Neural crest cell (in vitro differentiated cells): ENCODE measurements around the gene JAML. TPM values are rescaled to one million over a fixed set of nuclear protein-coding genes. Genes with fewer than 3 reads are reported as not detected.

Source experiments
- DNase-seq: peaks from one replicate; pipeline ENCODE4 v3.0.0; 2021; ENCODE audit warnings: low read depth, mixed read lengths, low spot score
- H3K27ac Mint-ChIP-seq: one replicate; pipeline ENCODE4 v1.8.0; 2021; ENCODE audit warnings: mild to moderate bottlenecking, mixed read lengths; ENCODE audit not compliant: unreplicated experiment
- H3K27me3 Mint-ChIP-seq: 2 replicates; pipeline ENCODE4 v1.8.0; 2021; ENCODE audit warnings: low read depth, mild to moderate bottlenecking, mixed read lengths
- H3K36me3 Mint-ChIP-seq: 2 replicates; pipeline ENCODE4 v1.8.0; 2021; ENCODE audit warnings: low read depth, mild to moderate bottlenecking, mixed read lengths
- H3K4me1 Mint-ChIP-seq: 2 replicates; pipeline ENCODE4 v1.8.0; 2021; ENCODE audit warnings: mixed read lengths
- H3K4me3 Mint-ChIP-seq: one replicate; pipeline ENCODE4 v1.8.0; 2021; ENCODE audit warnings: mild to moderate bottlenecking, mixed read lengths
- H3K9me3 Mint-ChIP-seq: 2 replicates; pipeline ENCODE4 v1.8.0; 2021; ENCODE audit warnings: mixed read lengths
- CTCF ChIP-seq: fragments of 200-600 bp; sonication (generic); conservative IDR thresholded peaks from 2 replicates; pipeline ENCODE4 v1.5.0; 2021; ENCODE audit warnings: antibody characterized with exemption, mild to moderate bottlenecking
- total RNA-seq: library from RNA; stranded (reverse); gene quantifications from 2 replicates; pipeline ENCODE4 v1.2.1, GENCODE V29; 2021

Gene JAML
- total RNA-seq, 1 donor from 2014 or later: not detected

DNA sequence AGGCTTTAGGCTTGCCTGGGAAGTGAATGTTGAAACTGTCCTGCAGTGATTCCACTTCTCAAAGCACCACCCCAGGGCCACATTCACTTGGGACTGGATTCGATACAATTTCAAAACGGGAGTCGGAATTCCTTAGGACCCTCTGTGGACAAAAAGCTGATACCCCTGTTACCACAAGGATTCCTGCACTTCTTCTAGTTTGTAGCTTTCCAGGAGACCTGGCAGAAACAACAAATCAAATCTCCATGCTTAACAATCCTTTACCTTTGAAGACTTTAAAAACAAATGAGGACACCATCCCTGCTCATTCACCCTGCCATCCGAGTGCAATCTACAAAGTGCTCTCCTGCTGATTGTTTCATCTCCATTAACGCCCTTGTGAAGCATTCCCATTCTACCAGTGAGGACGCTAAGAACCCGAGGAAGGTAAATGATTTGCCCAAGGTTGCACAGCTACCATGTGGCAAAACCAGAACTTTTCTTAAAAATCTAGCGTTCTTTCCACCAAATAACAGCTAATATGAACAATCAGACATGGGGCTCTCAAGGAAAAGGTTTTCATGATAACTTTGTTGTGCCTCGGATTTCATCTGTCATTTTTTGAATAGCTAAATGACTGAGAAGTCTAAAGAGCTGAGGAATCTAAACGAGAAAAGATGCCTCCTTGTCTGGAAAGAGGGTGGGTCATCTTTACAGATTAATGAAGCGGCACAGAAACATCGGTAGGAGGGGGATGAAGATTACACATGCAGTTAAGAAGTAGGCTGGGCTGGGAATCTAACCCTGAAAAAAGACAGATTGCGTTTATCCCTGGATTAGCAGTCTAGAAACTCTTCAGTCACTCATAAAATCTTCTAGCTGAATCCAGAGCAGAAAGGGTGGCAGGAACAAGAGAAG lies 40.0 kb upstream of the JAML start:
- no peaks in the 10 kb centered on the region for H3K36me3 Mint-ChIP-seq
- no peak overlapping the region for H3K27ac Mint-ChIP-seq

DNA sequence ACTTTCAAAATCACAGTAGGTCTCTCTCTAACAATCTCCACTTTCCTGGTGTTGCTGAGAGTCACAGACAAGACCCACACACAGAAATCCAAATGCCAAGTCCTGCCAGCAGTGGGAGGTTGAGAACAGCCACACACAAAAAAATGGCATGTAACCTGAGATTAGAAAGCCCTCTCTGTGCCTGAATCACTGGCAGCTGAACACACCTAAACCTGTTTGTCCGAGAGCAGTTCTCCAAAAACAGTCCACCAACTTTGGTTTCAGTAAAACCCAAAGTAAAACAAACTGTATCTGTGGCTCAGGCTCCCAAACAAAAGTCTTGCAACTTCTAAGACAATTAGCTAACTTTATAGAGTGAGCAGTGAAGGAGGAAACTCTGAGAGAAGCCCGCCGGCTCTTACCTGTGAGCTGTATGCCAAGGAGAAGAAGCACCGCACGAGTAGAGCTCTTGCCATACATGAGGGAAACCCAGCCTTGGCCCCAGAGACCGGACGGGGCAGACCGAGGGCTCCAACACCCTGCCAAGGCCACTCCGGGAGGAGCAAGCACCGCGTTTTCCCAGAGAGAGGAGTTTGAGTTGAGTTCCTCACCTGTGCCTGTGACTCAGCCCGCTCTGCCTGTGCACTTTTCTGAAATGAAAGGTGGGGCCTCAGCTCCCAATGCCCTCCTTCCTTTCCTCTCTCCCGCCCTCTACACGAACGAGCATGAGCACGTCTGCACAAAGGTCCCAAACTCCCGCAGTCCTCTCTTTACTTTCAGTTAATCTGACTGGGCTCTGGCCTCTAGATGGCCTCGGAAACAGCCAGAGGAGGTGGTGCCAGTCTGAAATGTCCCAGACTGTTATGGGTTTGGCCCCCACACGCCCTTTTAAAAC lies 39.1 kb upstream of the JAML start, which contains the start of gene MPZL2:
TSS of gene MPZL2 (minus strand) at position 603 of the 874 bp plus-strand sequence. CDS start at position 459, 144 bp downstream.
- H3K4me3 Mint-ChIP-seq: no peak within 1 kb of the TSS

More for the DNA sequence above, 40.0 kb upstream of the JAML start:
- H3K9me3 Mint-ChIP-seq: no peaks in the 10 kb centered on the region
- no peak overlapping the region for H3K4me3 Mint-ChIP-seq
- peaks cover 5% of the 10 kb centered on the region for H3K4me1 Mint-ChIP-seq
- H3K27me3 Mint-ChIP-seq: peaks cover 96% of the 10 kb centered on the region
- TF ChIP-seq CTCF: no peak
- DNase-seq: no peak

DNA sequence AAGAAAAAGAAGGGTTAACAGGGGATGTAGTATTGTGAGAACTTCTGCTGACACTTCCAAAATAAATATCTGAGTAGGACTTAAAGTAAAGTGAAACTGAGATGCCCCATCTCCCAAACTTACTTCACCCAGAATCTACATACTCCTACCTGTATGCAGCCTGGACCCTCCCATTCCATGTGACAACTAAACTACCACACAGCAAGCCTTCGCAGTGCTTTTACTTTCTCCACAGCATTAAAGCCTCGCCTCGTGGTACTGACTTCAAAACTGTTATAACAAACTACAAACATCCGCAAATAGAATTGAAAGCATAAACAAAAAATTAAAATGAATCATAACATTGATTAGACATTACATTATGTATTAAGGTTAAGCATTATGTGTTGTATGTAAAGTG lies 38.3 kb upstream of the JAML start:
- Mint-ChIP-seq H3K4me3 (no peak overlapping the region), H3K27me3 (peaks cover 97% of the 10 kb centered on the region), H3K9me3 (peaks cover 3% of the 10 kb centered on the region), H3K27ac (no peak overlapping the region), H3K4me1 (peaks cover 5% of the 10 kb centered on the region), H3K36me3 (no peaks in the 10 kb centered on the region)
- no peak for TF ChIP-seq CTCF
- DNase-seq: no peak

More for the DNA sequence above, 39.1 kb upstream of the JAML start, which contains the start of gene MPZL2:
- Mint-ChIP-seq H3K27ac (no peak within 1 kb of the TSS), H3K4me1 (peaks cover 5% of the 10 kb centered on the region), H3K9me3 (peaks cover 3% of the 10 kb centered on the region), H3K27me3 (peaks cover 97% of the 10 kb centered on the region), H3K36me3 (no peaks in the 10 kb centered on the region)
- no peak for DNase-seq
- TF ChIP-seq CTCF: no peak

DNA sequence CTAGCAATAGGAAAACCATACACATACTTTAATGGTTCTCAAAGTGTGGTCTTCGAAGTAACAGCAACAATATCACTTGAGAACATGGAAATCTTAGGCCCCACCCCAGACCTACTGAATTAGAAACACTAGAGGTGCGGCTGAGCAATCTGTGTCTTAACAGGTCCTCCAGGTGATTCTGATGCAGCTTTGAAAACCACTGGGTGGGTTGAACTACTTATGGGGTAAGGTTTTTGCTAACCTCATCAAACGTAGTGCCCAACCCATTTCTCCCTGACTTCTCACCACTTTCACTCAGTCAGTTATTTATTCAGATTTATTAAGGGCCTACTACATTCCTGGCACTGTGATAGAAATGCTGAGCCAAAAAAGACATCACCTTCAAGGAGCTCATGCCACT lies 35.5 kb upstream of the JAML start:
- Mint-ChIP-seq H3K36me3 (no peaks in the 10 kb centered on the region), H3K27me3 (peaks cover 92% of the 10 kb centered on the region), H3K4me3 (no peak overlapping the region), H3K27ac (no peak overlapping the region), H3K9me3 (peaks cover 3% of the 10 kb centered on the region), H3K4me1 (peaks cover 5% of the 10 kb centered on the region)
- TF ChIP-seq CTCF: no peak
- DNase-seq: no peak

- Mint-ChIP-seq H3K36me3 (no peaks in the 10 kb centered on the region), H3K4me1 (peaks cover 7% of the 10 kb centered on the region), H3K9me3 (peaks cover 3% of the 10 kb centered on the region), H3K27me3 (peaks cover 92% of the 10 kb centered on the region), H3K4me3 (no peak overlapping the region), H3K27ac (no peak overlapping the region)
- DNase-seq: no peak
- TF ChIP-seq CTCF: no peak
These were observed 34.3 kb upstream of the JAML start for GRCh38 chr11:118259138-118259537.
